NCI-H345 treated with DMSO at 0.1 percent for 48 hours (cell line): ENCODE data around the gene CREBBP.
"Not testable (repeated sequence)": the region's sequence is repeated elsewhere in the genome, so short reads cannot be mapped to it uniquely, and the experiment has no call there.

Experiments used
- DNase-seq: peaks from one replicate; lab custom pipeline; 2025; ENCODE audit not compliant: unreplicated experiment; lab: John Stamatoyannopoulos, UW

Gene CREBBP

GRCh38 chr16:3880623-3881498 lies at the start of gene CREBBP:
CREBBP (minus strand) TSS chr16:3880713; CDS start chr16:3879916, 797 bp downstream.
- DNase-seq = peak; percentile 55

- DNase-seq = not testable (repeated sequence)
Observed at GRCh38 chr16:3927147-3927546, 46.6 kb upstream of the CREBBP start.

GRCh38 chr16:3924763-3925162 lies 44.2 kb upstream of the CREBBP start:
- DNase-seq = no peak

- DNase-seq = no peak
Observed at GRCh38 chr16:3922241-3922640, 41.7 kb upstream of the CREBBP start.

- no peak for DNase-seq
Observed at GRCh38 chr16:3920206-3920605, 39.7 kb upstream of the CREBBP start.

- no peak for DNase-seq
Observed at GRCh38 chr16:3919413-3919812, 38.9 kb upstream of the CREBBP start.

- no peak for DNase-seq
Observed at GRCh38 chr16:3915426-3916260, 35.1 kb upstream of the CREBBP start.

- no peak for DNase-seq
Observed at GRCh38 chr16:3912897-3913296, 32.4 kb upstream of the CREBBP start.

GRCh38 chr16:3912373-3912772 lies 31.9 kb upstream of the CREBBP start:
- no peak for DNase-seq

- DNase-seq = not testable (repeated sequence)
Observed at GRCh38 chr16:3911741-3912140, 31.2 kb upstream of the CREBBP start.

GRCh38 chr16:3909791-3910583 lies 29.5 kb upstream of the CREBBP start:
- no peak for DNase-seq

- DNase-seq = no peak
Observed at GRCh38 chr16:3908951-3909437, 28.5 kb upstream of the CREBBP start.

GRCh38 chr16:3907586-3907985 lies 27.1 kb upstream of the CREBBP start:
- DNase-seq = no peak

GRCh38 chr16:3906363-3906762 lies 25.9 kb upstream of the CREBBP start:
- DNase-seq = no peak

- no peak for DNase-seq
Observed at GRCh38 chr16:3904875-3905274, 24.4 kb upstream of the CREBBP start.

GRCh38 chr16:3890091-3890490 lies 9.6 kb upstream of the CREBBP start:
- DNase-seq = no peak

- DNase-seq = no peak
Observed at GRCh38 chr16:3889059-3889458, 8.5 kb upstream of the CREBBP start.

GRCh38 chr16:3885999-3886398 lies 5.5 kb upstream of the CREBBP start:
- DNase-seq = not testable (repeated sequence)

- no peak for DNase-seq
Observed at GRCh38 chr16:3884398-3884797, 3.9 kb upstream of the CREBBP start.

GRCh38 chr16:3882531-3882930 lies 2.0 kb upstream of the CREBBP start:
- no peak for DNase-seq

GRCh38 chr16:3881499-3881990 lies 1.0 kb upstream of the CREBBP start:
- DNase-seq = no peak
